HepG2 (cell line): ENCODE data around the gene NLRP14. TPM values are rescaled to one million over a fixed set of nuclear protein-coding genes. Genes with fewer than 3 reads are reported as not detected.

Source experiments
- ATAC-seq: fragments of 200-7000 bp; cut with Tn5 transposase; 3 replicates; pipeline ENCODE4 v1.9.1; 2020; ENCODE audit warnings: mild to moderate bottlenecking, moderate library complexity
- BruUV-seq: library from RNA; stranded (reverse); fragments of 400-500 nt; replicated peaks from 2 replicates; lab custom pipeline; 2021; lab: Mats Ljungman, UMichigan
- CTCF ChIA-PET: fragments of 300-600 bp; formaldehyde crosslinking; extraction: SDS; loops from one replicate; lab custom pipeline; 2021; ENCODE audit warnings: low total read pairs, inconsistent platforms, low intra/inter-chr PET ratio; lab: Yijun Ruan, JAX
- POLR2A ChIA-PET: fragments of 350-600 bp; sonication (Branson Sonifier 250); formaldehyde crosslinking; loops from one replicate; lab custom pipeline; 2020; ENCODE audit warnings: antibody characterized with exemption, inconsistent platforms; lab: Yijun Ruan, JAX
- DNase-seq: peaks from one replicate; pipeline ENCODE4 v3.0.0-alpha.2; 2015; ENCODE audit warnings: low spot score
- FAIRE-seq: peaks from 3 replicates; lab custom pipeline; 2011; peaks lifted over from hg19 to GRCh38; lab: Jason Lieb, UNC
- H2AFZ ChIP-seq: one replicate; pipeline ENCODE4 v1.6.1; 2011; ENCODE audit warnings: low read length, inconsistent platforms
- H3K27ac ChIP-seq: fragments of 300-600 bp; 3 replicates; pipeline ENCODE4 v1.8.0; 2011; ENCODE audit warnings: mixed run types, mild to moderate bottlenecking, mixed read lengths, low read length, inconsistent platforms; ENCODE audit not compliant: insufficient read depth; ENCODE audit errors: extremely low read length
- H3K27me3 ChIP-seq, 2 experiments: fragments of 200-600 bp in 1 of 2; 2 replicates in 1 of 2; 3 replicates in 1 of 2; pipeline versions ENCODE4 v1.6.0 to v1.8.0; 2011; ENCODE audit warnings: low read length in 2 of 2, mild to moderate bottlenecking in 2 of 2, moderate library complexity in 2 of 2, inconsistent platforms in 1 of 2; ENCODE audit not compliant: insufficient read depth in 2 of 2, control insufficient read depth in 1 of 2
- H3K36me3 ChIP-seq, 2 experiments: fragments of 200-600 bp in 1 of 2; replicated peaks in 1 of 2; 2 replicates in 1 of 2; 3 replicates in 1 of 2; pipeline versions ENCODE4 v1.5.1 to v1.8.0; 2011; ENCODE audit warnings: low read length in 2 of 2, inconsistent platforms in 1 of 2; ENCODE audit not compliant: insufficient read depth in 2 of 2, control insufficient read depth in 1 of 2
- H3K4me1 ChIP-seq: 2 replicates; pipeline ENCODE4 v1.5.1; 2012; ENCODE audit warnings: low read length, inconsistent platforms; ENCODE audit not compliant: insufficient read depth
- H3K4me2 ChIP-seq: 2 replicates; pipeline ENCODE4 v1.6.0; 2011; ENCODE audit warnings: low read depth, low read length, inconsistent platforms
- H3K4me3 ChIP-seq, 3 experiments: fragments of 200-600 bp in 1 of 3; sonication (generic), shearing (Covaris generic) in 1 of 3; replicated peaks in 1 of 3; 2 replicates each; pipeline ENCODE4 v1.5.1; 2011 to 2016; ENCODE audit warnings: low read length in 3 of 3, inconsistent platforms in 2 of 3, low read depth in 2 of 3, mild to moderate bottlenecking in 2 of 3, control low read depth in 1 of 3, mixed read lengths in 1 of 3; ENCODE audit not compliant: insufficient read depth in 1 of 3
- H3K79me2 ChIP-seq: one replicate; pipeline ENCODE4 v1.6.1; 2011; ENCODE audit warnings: low read length, inconsistent platforms; ENCODE audit not compliant: insufficient read depth
- H3K9ac ChIP-seq: 2 replicates; pipeline ENCODE4 v1.6.0; 2011; ENCODE audit warnings: mild to moderate bottlenecking, low read depth, low read length, inconsistent platforms; ENCODE audit not compliant: insufficient read depth
- H3K9me3 ChIP-seq: 2 replicates; pipeline ENCODE4 v1.5.1; 2012; ENCODE audit warnings: mild to moderate bottlenecking, low read length
- H4K20me1 ChIP-seq: 2 replicates; pipeline ENCODE4 v1.6.0; 2011; ENCODE audit warnings: inconsistent platforms, mild to moderate bottlenecking, low read length, moderate library complexity; ENCODE audit not compliant: insufficient read depth
- BCL3 ChIP-seq: sonication (generic); formaldehyde crosslinking; IDR thresholded peaks from 2 replicates; pipeline ENCODE4 v1.5.1; 2020; ENCODE audit warnings: mild to moderate bottlenecking, missing genetic modification reagents, moderate library complexity
- BORCS8-MEF2B ChIP-seq: sonication (generic); formaldehyde crosslinking; IDR thresholded peaks from 2 replicates; pipeline ENCODE4 v1.8.0; 2022; ENCODE audit warnings: mild to moderate bottlenecking, missing genetic modification reagents
- BRD4 ChIP-seq: sonication (generic); formaldehyde crosslinking; IDR thresholded peaks from 2 replicates; pipeline ENCODE4 v1.4.0; 2020; ENCODE audit warnings: missing genetic modification reagents
- CERS6 ChIP-seq: sonication (generic); formaldehyde crosslinking; IDR thresholded peaks from 2 replicates; pipeline ENCODE4 v1.5.0; 2020; ENCODE audit warnings: missing genetic modification reagents
- HMGXB3 ChIP-seq: sonication (generic); formaldehyde crosslinking; IDR thresholded peaks from 2 replicates; pipeline ENCODE4 v1.4.0; 2020; ENCODE audit warnings: missing genetic modification reagents, borderline replicate concordance
- MED8 ChIP-seq: sonication (generic); formaldehyde crosslinking; IDR thresholded peaks from 2 replicates; pipeline ENCODE4 v1.8.1; 2023; ENCODE audit warnings: mild to moderate bottlenecking, missing genetic modification reagents; ENCODE audit not compliant: insufficient replicate concordance
- NAIF1 ChIP-seq: sonication (generic); formaldehyde crosslinking; IDR thresholded peaks from 2 replicates; pipeline ENCODE4 v1.5.0; 2020; ENCODE audit warnings: mild to moderate bottlenecking, missing genetic modification reagents, borderline replicate concordance
- TSC22D2 ChIP-seq: sonication (generic); formaldehyde crosslinking; IDR thresholded peaks from 2 replicates; pipeline ENCODE4 v1.5.1; 2020; ENCODE audit warnings: missing genetic modification reagents, mild to moderate bottlenecking, borderline replicate concordance
- ZBTB7B ChIP-seq: sonication (generic); formaldehyde crosslinking; IDR thresholded peaks from 2 replicates; pipeline ENCODE4 v1.4.0; 2020; ENCODE audit warnings: missing genetic modification reagents
- ZEB1 ChIP-seq: IDR thresholded peaks from 2 replicates; pipeline ENCODE4 v1.6.1; 2012; ENCODE audit warnings: mild to moderate bottlenecking, low read depth, inconsistent platforms; ENCODE audit not compliant: insufficient replicate concordance
- ZFYVE20 ChIP-seq: sonication (generic); formaldehyde crosslinking; IDR thresholded peaks from 2 replicates; pipeline ENCODE4 v1.8.0; 2023; ENCODE audit warnings: low read depth, mild to moderate bottlenecking, moderate library complexity, missing genetic modification reagents, borderline replicate concordance
- ZKSCAN5 ChIP-seq: sonication (generic); formaldehyde crosslinking; IDR thresholded peaks from 2 replicates; pipeline ENCODE4 v1.5.1; 2020; ENCODE audit warnings: mild to moderate bottlenecking, missing genetic modification reagents
- ZNF12 ChIP-seq: sonication (generic); formaldehyde crosslinking; IDR thresholded peaks from 2 replicates; pipeline ENCODE4 v1.5.0; 2020; ENCODE audit warnings: missing genetic modification reagents
- ZNF44 ChIP-seq: sonication (generic); formaldehyde crosslinking; IDR thresholded peaks from 2 replicates; pipeline ENCODE4 v1.5.1; 2020; ENCODE audit warnings: mild to moderate bottlenecking, missing genetic modification reagents
- ZNF484 ChIP-seq: sonication (generic); formaldehyde crosslinking; IDR thresholded peaks from 2 replicates; pipeline ENCODE4 v1.5.1; 2020; ENCODE audit warnings: mild to moderate bottlenecking, low read depth, missing genetic modification reagents, borderline replicate concordance
- ZNF615 ChIP-seq: sonication (generic); formaldehyde crosslinking; IDR thresholded peaks from 2 replicates; pipeline ENCODE4 v1.5.0; 2020; ENCODE audit warnings: mild to moderate bottlenecking, missing genetic modification reagents, borderline replicate concordance
- ZNF83 ChIP-seq: sonication (generic); formaldehyde crosslinking; IDR thresholded peaks from 2 replicates; pipeline ENCODE4 v1.4.0; 2020; ENCODE audit warnings: missing genetic modification reagents, mild to moderate bottlenecking, borderline replicate concordance
- in situ Hi-C: cut with HindIII; loops from 2 replicates; pipeline ENCODE4 v1.10.0; 2017; ENCODE audit warnings: low pct_unique_long_range_greater_than_20kb; ENCODE audit not compliant: extremely low pct_ligation_motif_present
- intact Hi-C: fragments of 100-400 bp; cut with micrococcal nuclease; formaldehyde crosslinking; loops from one replicate; pipeline ENCODE4 v1.10.0; 2022; ENCODE audit not compliant: unreplicated experiment
- polyA plus RNA-seq, 8 experiments: library from polyadenylated mRNA; depleted of rRNA in 3 of 8; stranded (reverse) in 7 of 8; unstranded in 1 of 8; fragments of >200 nt; fragmentation: Illumina TruSeq in 4 of 8; extraction: Trizol in 4 of 8; gene quantifications; 2 replicates each; pipeline versions ENCODE4 v1.2.1 to v1.2.3, GENCODE V29; 2011 to 2016; ENCODE audit warnings: low read depth in 4 of 8, missing spikeins in 1 of 8, mixed read lengths in 1 of 8; ENCODE audit not compliant: insufficient read depth in 1 of 8
- total RNA-seq, 5 experiments: library from RNA; depleted of rRNA; stranded (reverse); fragments of >200 nt; fragmentation: Illumina TruSeq; extraction: Trizol; gene quantifications; 2 replicates each; pipeline ENCODE4 v1.2.3, GENCODE V29; 2016; ENCODE audit warnings: low read depth in 1 of 5
- TF ChIP-seq, protein P1 (sequence below): sonication (generic); formaldehyde crosslinking; IDR thresholded peaks from 2 replicates; pipeline ENCODE4 v1.4.0; 2020; ENCODE audit warnings: missing genetic modification reagents, borderline replicate concordance

The NLRP14 gene
- total and polyA plus RNA-seq, 2 of the 13 experiments (the other 11 are each of a cell fraction or from before 2014, with no cell fraction given): not detected

DNA sequence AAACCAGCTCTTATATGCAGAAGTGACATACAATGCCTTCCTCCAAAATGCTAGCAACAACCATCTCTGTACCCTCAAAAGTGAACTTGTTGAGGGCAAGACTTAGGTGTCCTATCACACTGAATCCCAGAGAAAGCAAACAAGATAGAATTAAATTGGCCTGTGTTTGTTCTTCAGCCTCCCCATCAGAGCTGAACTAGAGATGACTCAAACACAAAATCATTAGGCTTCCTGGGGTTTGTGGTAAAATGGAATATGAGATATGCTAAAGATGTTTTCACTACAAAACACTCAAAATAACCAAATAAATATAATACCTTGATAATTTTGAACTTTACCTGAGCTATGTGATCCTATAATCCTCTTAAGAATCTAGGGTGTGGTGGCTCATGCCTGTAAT lies 31.8 kb upstream of the NLRP14 start:
- Histone ChIP-seq H2AFZ (no peak overlapping the region), H3K27me3 (no peaks in the 10 kb centered on the region), H3K36me3 (no peaks in the 10 kb centered on the region), H3K9ac (no peak overlapping the region), H3K79me2 (no peaks in the 10 kb centered on the region), H4K20me1 (no peaks in the 10 kb centered on the region), H3K4me3 (no peak overlapping the region), H3K9me3 (no peaks in the 10 kb centered on the region), H3K4me1 (no peaks in the 10 kb centered on the region), H3K27ac (no peak overlapping the region), H3K4me2 (no peak overlapping the region)
- TF ChIP-seq ZNF484 (CRISPR knock-in tag) (no peak), ZNF615 (CRISPR knock-in tag) (no peak), ZKSCAN5 (CRISPR knock-in tag) (no peak), ZBTB7B (CRISPR knock-in tag) (no peak), HMGXB3 (CRISPR knock-in tag) (no peak), MED8 (CRISPR knock-in tag) (no peak), ZNF44 (CRISPR knock-in tag) (no peak), ZNF12 (CRISPR knock-in tag) (no peak), ZFYVE20 (no peak), ZNF83 (CRISPR knock-in tag) (no peak), TSC22D2 (no peak), NAIF1 (CRISPR knock-in tag) (no peak), ZEB1 (no peak), BCL3 (no peak), BRD4 (CRISPR knock-in tag) (no peak), CERS6 (CRISPR knock-in tag) (no peak), BORCS8-MEF2B (CRISPR knock-in tag) (no peak)
- TF ChIP-seq, protein P1, sequence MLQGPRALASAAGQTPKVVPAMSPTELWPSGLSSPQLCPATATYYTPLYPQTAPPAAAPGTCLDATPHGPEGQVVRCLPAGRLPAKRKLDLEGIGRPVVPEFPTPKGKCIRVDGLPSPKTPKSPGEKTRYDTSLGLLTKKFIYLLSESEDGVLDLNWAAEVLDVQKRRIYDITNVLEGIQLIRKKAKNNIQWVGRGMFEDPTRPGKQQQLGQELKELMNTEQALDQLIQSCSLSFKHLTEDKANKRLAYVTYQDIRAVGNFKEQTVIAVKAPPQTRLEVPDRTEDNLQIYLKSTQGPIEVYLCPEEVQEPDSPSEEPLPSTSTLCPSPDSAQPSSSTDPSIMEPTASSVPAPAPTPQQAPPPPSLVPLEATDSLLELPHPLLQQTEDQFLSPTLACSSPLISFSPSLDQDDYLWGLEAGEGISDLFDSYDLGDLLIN (CRISPR knock-in tag): no peak
- BruUV-seq: no TSS peak
- in situ Hi-C loops (no loop called here), intact Hi-C loops (no loop called here)
- FAIRE-seq (no peak), DNase-seq (no peak), ATAC-seq (no peak)
- ChIA-PET POLR2A (no interaction called here), CTCF (no interaction called here)
